ENCODE measurements around the gene TBX1.
A peak's percentile ranks its signal among the peaks of the same experiment; 100 is the strongest.
"Not testable (repeated sequence)": the region's sequence is repeated elsewhere in the genome, so short reads cannot be mapped to it uniquely, and the experiment has no call there.

The TBX1 gene

GRCh38 chr22:19726064-19726788 is 34.4 kb upstream of the TBX1 start:
- not testable (repeated sequence) for H3K9ac ChIP-seq (ENCODE audit: low read length); H3K9me3 ChIP-seq (ENCODE audit: control insufficient read depth, low read length); H3K4me3 ChIP-seq (ENCODE audit: low read length); H3K36me3 ChIP-seq (ENCODE audit: control insufficient read depth, insufficient read depth, low read length)
- Histone ChIP-seq H3K4me1 (ENCODE audit: control insufficient read depth, insufficient read depth, low read length) (peaks cover 26% of the 10 kb centered on the region), H3K27me3 (ENCODE audit: control insufficient read depth, insufficient read depth, low read length) (peaks cover 54% of the 10 kb centered on the region)

- Histone ChIP-seq H3K9ac (ENCODE audit: low read length) (no peak overlapping the region), H3K4me1 (ENCODE audit: control insufficient read depth, insufficient read depth, low read length) (peaks cover 24% of the 10 kb centered on the region), H3K27me3 (ENCODE audit: control insufficient read depth, insufficient read depth, low read length) (peaks cover 45% of the 10 kb centered on the region), H3K36me3 (ENCODE audit: control insufficient read depth, insufficient read depth, low read length) (no peaks in the 10 kb centered on the region), H3K9me3 (ENCODE audit: control insufficient read depth, low read length) (no peaks in the 10 kb centered on the region), H3K4me3 (ENCODE audit: low read length) (no peak overlapping the region)
Observed at GRCh38 chr22:19727310-19728150, 33.0 kb upstream of the TBX1 start.

DNA sequence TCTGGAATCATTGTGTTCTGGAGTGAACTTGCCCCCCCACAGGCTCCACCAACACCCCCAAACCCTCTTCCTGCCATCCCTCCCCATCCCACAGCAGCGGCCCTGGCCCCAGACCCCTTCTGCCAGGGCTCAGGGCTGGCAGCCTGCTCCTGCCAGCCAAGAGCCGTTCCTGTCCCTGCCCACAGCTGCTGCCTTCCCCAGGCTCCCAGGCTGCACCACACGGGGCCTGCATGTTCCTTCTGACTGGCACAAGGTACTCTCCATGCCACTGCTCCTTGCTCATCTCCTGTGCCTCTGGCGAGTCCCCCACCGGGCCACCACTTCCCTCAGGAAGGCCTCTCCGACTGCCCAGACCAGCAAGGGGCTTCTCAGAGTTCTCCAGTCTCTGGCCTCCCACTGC is 32.3 kb upstream of the TBX1 start:
- H3K4me3 ChIP-seq (ENCODE audit: low read length) = no peak overlapping the region
- no peak overlapping the region for H3K9ac ChIP-seq (ENCODE audit: low read length)
- H3K27me3 ChIP-seq (ENCODE audit: control insufficient read depth, insufficient read depth, low read length) = peaks cover 40% of the 10 kb centered on the region
- H3K9me3 ChIP-seq (ENCODE audit: control insufficient read depth, low read length) = no peaks in the 10 kb centered on the region
- H3K36me3 ChIP-seq (ENCODE audit: control insufficient read depth, insufficient read depth, low read length) = no peaks in the 10 kb centered on the region
- peaks cover 16% of the 10 kb centered on the region for H3K4me1 ChIP-seq (ENCODE audit: control insufficient read depth, insufficient read depth, low read length)

- H3K9ac ChIP-seq (ENCODE audit: low read length) = no peak overlapping the region
- H3K27me3 ChIP-seq (ENCODE audit: control insufficient read depth, insufficient read depth, low read length) = peaks cover 35% of the 10 kb centered on the region
Observed at GRCh38 chr22:19728836-19729235, 31.7 kb upstream of the TBX1 start.

DNA sequence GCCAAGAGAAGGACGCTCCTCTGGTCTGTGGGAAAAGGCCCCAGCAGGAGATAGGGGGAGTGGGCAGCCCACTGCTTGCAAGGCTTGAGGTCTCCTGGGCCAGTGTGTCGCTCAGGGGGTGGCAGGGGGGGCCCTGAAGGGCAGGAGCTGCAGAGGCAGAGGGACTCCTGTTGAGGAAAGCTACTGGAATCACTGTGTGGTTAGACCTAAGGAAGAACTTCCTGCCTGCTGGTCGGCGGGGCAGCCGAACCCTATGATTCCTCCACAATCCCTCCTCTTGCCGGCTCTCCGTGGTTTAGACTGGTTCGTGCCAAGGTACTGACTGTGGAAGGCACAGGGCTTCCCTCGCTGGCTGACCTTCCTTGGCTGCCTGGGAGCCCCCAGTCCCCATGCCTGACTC is 31.1 kb upstream of the TBX1 start:
- Histone ChIP-seq H3K9ac (ENCODE audit: low read length) (no peak overlapping the region), H3K4me3 (ENCODE audit: low read length) (no peak overlapping the region), H3K4me1 (ENCODE audit: control insufficient read depth, insufficient read depth, low read length) (peaks cover 11% of the 10 kb centered on the region), H3K27me3 (ENCODE audit: control insufficient read depth, insufficient read depth, low read length) (peaks cover 28% of the 10 kb centered on the region), H3K36me3 (ENCODE audit: control insufficient read depth, insufficient read depth, low read length) (no peaks in the 10 kb centered on the region), H3K9me3 (ENCODE audit: control insufficient read depth, low read length) (no peaks in the 10 kb centered on the region)

More at GRCh38 chr22:19728836-19729235, 31.7 kb upstream of the TBX1 start:
- H3K4me1 ChIP-seq (ENCODE audit: control insufficient read depth, insufficient read depth, low read length) = peaks cover 11% of the 10 kb centered on the region
- no peak overlapping the region for H3K4me3 ChIP-seq (ENCODE audit: low read length)
- no peaks in the 10 kb centered on the region for H3K36me3 ChIP-seq (ENCODE audit: control insufficient read depth, insufficient read depth, low read length)
- no peaks in the 10 kb centered on the region for H3K9me3 ChIP-seq (ENCODE audit: control insufficient read depth, low read length)

GRCh38 chr22:19730198-19730597 is 30.4 kb upstream of the TBX1 start:
- H3K4me1 ChIP-seq (ENCODE audit: control insufficient read depth, insufficient read depth, low read length) = peaks cover 11% of the 10 kb centered on the region
- peak overlapping the region; percentile 14 for H3K4me3 ChIP-seq (ENCODE audit: low read length)
- H3K9me3 ChIP-seq (ENCODE audit: control insufficient read depth, low read length) = no peaks in the 10 kb centered on the region
- peak overlapping the region; percentile 39 for H3K9ac ChIP-seq (ENCODE audit: low read length)
- no peaks in the 10 kb centered on the region for H3K36me3 ChIP-seq (ENCODE audit: control insufficient read depth, insufficient read depth, low read length)
- H3K27me3 ChIP-seq (ENCODE audit: control insufficient read depth, insufficient read depth, low read length) = peaks cover 21% of the 10 kb centered on the region

DNA sequence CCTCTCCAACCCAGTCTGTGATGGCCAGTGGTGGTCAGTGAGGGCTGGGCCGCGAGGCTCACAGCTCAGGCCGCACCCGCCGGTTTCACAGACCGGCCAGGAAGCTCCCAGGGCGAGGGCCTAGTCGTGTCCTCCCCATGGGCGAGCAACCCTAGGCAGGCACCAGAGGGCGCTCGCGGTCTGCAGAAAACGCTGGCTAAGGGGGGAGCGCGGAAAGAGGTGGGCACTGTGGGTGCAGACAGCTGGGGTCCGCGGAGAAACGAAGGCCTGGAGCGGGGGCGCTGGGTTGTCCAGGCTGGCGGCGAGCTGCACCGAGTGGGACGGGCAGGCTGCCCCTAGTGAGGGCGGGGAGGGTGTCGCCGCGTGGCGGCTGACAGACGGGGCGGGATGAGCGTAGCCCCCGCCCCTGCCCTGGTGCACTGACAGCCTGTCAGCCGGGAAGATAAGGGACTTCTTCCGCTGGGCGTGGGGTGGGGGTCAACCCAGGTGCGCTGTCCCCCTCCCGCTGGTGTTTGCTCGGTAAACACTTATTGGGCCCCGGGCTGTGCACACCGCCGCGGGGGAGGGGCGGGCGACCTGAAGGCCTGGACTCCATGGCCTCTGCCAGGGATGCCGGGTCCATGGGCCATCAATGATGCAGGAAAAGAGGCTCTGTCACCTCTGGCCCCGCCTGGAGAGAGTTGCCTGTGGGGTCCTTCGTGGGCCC is 29.8 kb upstream of the TBX1 start:
- Histone ChIP-seq H3K4me3 (ENCODE audit: low read length) (peak overlapping the region; percentile 14), H3K4me1 (ENCODE audit: control insufficient read depth, insufficient read depth, low read length) (peaks cover 11% of the 10 kb centered on the region), H3K9me3 (ENCODE audit: control insufficient read depth, low read length) (no peaks in the 10 kb centered on the region), H3K36me3 (ENCODE audit: control insufficient read depth, insufficient read depth, low read length) (no peaks in the 10 kb centered on the region), H3K9ac (ENCODE audit: low read length) (peak overlapping the region; percentile 39), H3K27me3 (ENCODE audit: control insufficient read depth, insufficient read depth, low read length) (peaks cover 16% of the 10 kb centered on the region)

DNA sequence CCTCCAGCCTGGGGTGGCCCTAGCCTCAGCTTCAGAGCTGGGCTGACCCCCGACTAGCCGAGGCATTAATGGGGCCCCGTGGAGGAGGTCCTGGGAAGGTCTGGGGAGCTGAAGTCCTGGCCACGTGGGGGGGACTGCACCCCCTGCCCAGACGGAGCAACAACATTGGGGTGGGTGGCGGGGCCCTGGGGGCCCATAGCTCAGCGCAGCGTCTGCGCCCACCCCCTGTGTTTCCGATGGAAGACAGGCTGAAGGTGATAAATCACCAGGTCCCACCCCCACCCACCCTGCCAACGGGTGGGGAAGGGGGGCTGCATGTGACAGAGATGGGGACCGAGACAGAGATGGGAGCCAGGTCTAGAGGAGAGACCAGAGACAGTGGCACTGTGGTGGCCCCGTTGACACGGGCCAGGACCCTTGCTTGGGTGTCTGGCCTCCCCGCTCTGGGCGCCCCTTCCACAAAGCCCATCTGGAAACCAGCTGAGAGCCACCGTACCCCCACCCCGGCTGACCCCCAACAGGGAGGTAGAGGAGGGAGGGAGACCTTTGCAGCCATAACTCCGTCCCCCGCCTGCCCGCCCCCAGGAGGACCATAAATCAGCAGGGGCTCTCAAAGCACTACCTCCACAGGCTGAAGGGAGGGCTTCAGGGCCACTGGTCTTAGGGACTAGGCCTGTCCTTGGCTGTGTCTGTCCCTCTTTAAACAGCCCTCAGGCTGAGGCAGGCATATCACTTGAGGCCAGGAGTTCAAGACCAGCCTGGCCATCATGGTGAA is 29.0 kb upstream of the TBX1 start:
- no peak overlapping the region for H3K9ac ChIP-seq (ENCODE audit: low read length)
- peaks cover 17% of the 10 kb centered on the region for H3K27me3 ChIP-seq (ENCODE audit: control insufficient read depth, insufficient read depth, low read length)
- H3K4me3 ChIP-seq (ENCODE audit: low read length) = no peak overlapping the region
- no peaks in the 10 kb centered on the region for H3K9me3 ChIP-seq (ENCODE audit: control insufficient read depth, low read length)
- H3K4me1 ChIP-seq (ENCODE audit: control insufficient read depth, insufficient read depth, low read length) = peaks cover 11% of the 10 kb centered on the region
- H3K36me3 ChIP-seq (ENCODE audit: control insufficient read depth, insufficient read depth, low read length) = no peaks in the 10 kb centered on the region

DNA sequence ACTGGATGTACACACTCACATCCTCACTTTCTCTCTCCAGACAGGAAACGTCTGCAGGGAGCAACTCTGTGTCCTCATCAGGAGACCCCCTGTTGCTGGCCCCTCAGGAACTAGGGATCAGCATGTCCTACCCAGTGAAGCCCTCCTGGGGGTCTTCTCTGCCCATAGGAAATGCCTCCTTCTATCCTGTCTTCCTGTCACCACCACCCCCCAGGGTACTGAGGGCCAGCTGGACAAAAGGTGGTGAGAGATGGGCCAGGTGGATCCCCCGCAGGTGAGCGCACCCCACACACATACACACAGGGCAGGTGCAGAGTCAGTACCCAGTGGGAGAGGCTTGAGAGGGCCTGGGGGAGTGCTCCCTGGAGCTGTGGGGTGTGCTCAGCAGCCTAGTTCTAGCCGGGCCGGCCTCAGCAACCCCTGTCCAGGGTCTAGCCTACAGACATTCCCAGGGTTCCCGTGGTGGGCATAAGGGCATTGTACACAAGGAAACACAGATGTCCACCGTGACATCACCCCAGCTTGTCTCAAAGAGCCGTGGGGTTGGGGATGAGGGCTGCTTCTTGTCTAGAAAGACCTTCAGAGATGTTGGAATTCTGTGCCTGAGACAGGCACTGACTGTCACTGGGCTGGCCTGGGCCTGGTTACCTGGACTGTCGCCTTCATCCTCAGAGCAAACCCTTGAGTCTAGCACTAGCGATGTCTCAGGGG is 28.0 kb upstream of the TBX1 start:
- H3K4me3 ChIP-seq (ENCODE audit: low read length) = no peak overlapping the region
- no peaks in the 10 kb centered on the region for H3K9me3 ChIP-seq (ENCODE audit: control insufficient read depth, low read length)
- H3K27me3 ChIP-seq (ENCODE audit: control insufficient read depth, insufficient read depth, low read length) = peaks cover 24% of the 10 kb centered on the region
- no peak overlapping the region for H3K9ac ChIP-seq (ENCODE audit: low read length)
- H3K36me3 ChIP-seq (ENCODE audit: control insufficient read depth, insufficient read depth, low read length) = no peaks in the 10 kb centered on the region
- H3K4me1 ChIP-seq (ENCODE audit: control insufficient read depth, insufficient read depth, low read length) = peaks cover 11% of the 10 kb centered on the region

- H3K27me3 ChIP-seq (ENCODE audit: control insufficient read depth, insufficient read depth, low read length) = peaks cover 23% of the 10 kb centered on the region
- no peaks in the 10 kb centered on the region for H3K36me3 ChIP-seq (ENCODE audit: control insufficient read depth, insufficient read depth, low read length)
- H3K4me3 ChIP-seq (ENCODE audit: low read length) = no peak overlapping the region
- no peaks in the 10 kb centered on the region for H3K9me3 ChIP-seq (ENCODE audit: control insufficient read depth, low read length)
- peaks cover 11% of the 10 kb centered on the region for H3K4me1 ChIP-seq (ENCODE audit: control insufficient read depth, insufficient read depth, low read length)
- H3K9ac ChIP-seq (ENCODE audit: low read length) = no peak overlapping the region
Observed at GRCh38 chr22:19733755-19734154, 26.8 kb upstream of the TBX1 start.

- H3K9ac ChIP-seq (ENCODE audit: low read length) = no peak overlapping the region
- H3K27me3 ChIP-seq (ENCODE audit: control insufficient read depth, insufficient read depth, low read length) = peaks cover 25% of the 10 kb centered on the region
- no peaks in the 10 kb centered on the region for H3K9me3 ChIP-seq (ENCODE audit: control insufficient read depth, low read length)
- H3K4me1 ChIP-seq (ENCODE audit: control insufficient read depth, insufficient read depth, low read length) = peaks cover 11% of the 10 kb centered on the region
- H3K36me3 ChIP-seq (ENCODE audit: control insufficient read depth, insufficient read depth, low read length) = no peaks in the 10 kb centered on the region
- no peak overlapping the region for H3K4me3 ChIP-seq (ENCODE audit: low read length)
Observed at GRCh38 chr22:19734163-19734562, 26.4 kb upstream of the TBX1 start.

Measured in mucosa of stomach (tissue), 1 donor.